Gastrocnemius medialis (tissue), 4 donors: ENCODE data around the gene NABP1. TPM values are rescaled to one million over a fixed set of nuclear protein-coding genes. Genes with fewer than 3 reads are reported as not detected.

ENCODE experiments used
- ATAC-seq, 2 donors: fragments of 150-250 bp; one replicate each; pipeline ENCODE4 v1.9.1; 2016
- DNase-seq, 2 donors: peaks; one replicate each; pipeline ENCODE4 v3.0.0-alpha.2; 2019
- H3K27ac ChIP-seq, 4 donors: fragments of 200-600 bp; sonication (generic); 1 replicate in 1 of 4; 2 replicates in 3 of 4; pipeline ENCODE4 v1.5.1; 2016 to 2018; ENCODE audit warnings: mild to moderate bottlenecking in 2 of 4, moderate library complexity in 1 of 4
- H3K27me3 ChIP-seq, 3 donors: fragments of 200-600 bp; sonication (generic) in 2 of 3; 1 replicate in 1 of 3; 2 replicates in 2 of 3; pipeline versions ENCODE4 v1.5.1 to v1.6.0; 2016 to 2019; ENCODE audit warnings: mild to moderate bottlenecking in 1 of 3, moderate library complexity in 1 of 3
- H3K36me3 ChIP-seq, 2 donors: fragments of 200-600 bp; sonication (generic) in 1 of 2; one replicate each; pipeline ENCODE4 v1.5.1; 2017 to 2018
- H3K4me1 ChIP-seq, 2 donors: fragments of 200-600 bp; sonication (generic) in 1 of 2; one replicate each; pipeline ENCODE4 v1.5.1; 2016 to 2017; ENCODE audit warnings: mild to moderate bottlenecking in 2 of 2
- H3K4me3 ChIP-seq, 4 donors: fragments of 200-600 bp; sonication (generic) in 3 of 4; 1 replicate in 1 of 4; 2 replicates in 3 of 4; pipeline ENCODE4 v1.5.1; 2016 to 2019; ENCODE audit warnings: mild to moderate bottlenecking in 2 of 4
- H3K9me3 ChIP-seq, 3 donors: fragments of 200-600 bp; sonication (generic) in 2 of 3; 1 replicate in 1 of 3; 2 replicates in 2 of 3; pipeline ENCODE4 v1.5.1; 2016 to 2019
- POLR2A ChIP-seq, 2 donors: fragments of 450-650 bp; IDR thresholded peaks; one replicate each; pipeline ENCODE4 v1.6.1; 2017; ENCODE audit warnings: antibody characterized with exemption in 2 of 2, mild to moderate bottlenecking in 2 of 2, moderate library complexity in 2 of 2
- in situ Hi-C, 4 donors: fragments of 200-750 bp; cut with MboI; loops; one replicate each; pipeline versions ENCODE4 v1.15.0 to v1.8.0; 2017; ENCODE audit warnings: low sequenced_read_pairs in 4 of 4
- intact Hi-C: fragments of 100-400 bp; cut with DNase I; formaldehyde crosslinking; loops from one replicate; pipeline ENCODE4 v1.15.1; 2023; ENCODE audit warnings: low total_unique reads
- total RNA-seq, 4 donors: library from RNA; depleted of rRNA; stranded (reverse); fragments of >200 nt; gene quantifications; one replicate each; pipeline versions ENCODE4 v1.1.0 to v1.2.3, GENCODE V29; 2016
- TF ChIP-seq, protein P1 (sequence below), 5 experiments: fragments of 450-650 bp in 3 of 5; fragments of 200-600 bp in 2 of 5; sonication (generic) in 2 of 5; IDR thresholded peaks in 4 of 5; conservative IDR thresholded peaks in 1 of 5; 1 replicate in 4 of 5; 2 replicates in 1 of 5; pipeline ENCODE4 v1.5.1; 2016 to 2019; ENCODE audit warnings: antibody characterized with exemption in 5 of 5, mild to moderate bottlenecking in 3 of 5, moderate library complexity in 3 of 5

Gene NABP1
- total RNA-seq, 4 donors from 2014 or later = 0.63 to 5.5 (median 4.0) TPM

DNA sequence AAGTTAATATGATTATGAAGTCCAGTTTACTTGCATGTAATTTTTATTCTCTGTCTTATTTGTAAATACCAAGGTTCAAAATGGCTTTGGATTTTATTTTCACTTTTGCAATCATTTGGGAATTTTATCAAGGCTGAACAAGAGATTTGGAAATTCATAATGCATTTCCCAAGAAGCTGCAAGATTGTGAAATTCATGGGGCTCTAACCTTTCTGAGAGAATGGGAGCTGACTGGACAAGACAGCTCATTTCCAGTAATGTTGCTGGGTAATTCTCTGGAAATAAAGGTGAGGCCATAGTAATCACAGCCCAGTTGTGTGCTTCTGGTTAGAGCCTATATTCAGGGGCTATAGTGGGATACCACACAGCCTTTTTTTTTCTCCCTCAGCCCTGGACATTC, 21.5 kb upstream of the NABP1 start:
- Histone ChIP-seq H3K4me3 (no peak overlapping the region), H3K9me3 (no peaks in the 10 kb centered on the region), H3K27ac (no peak overlapping the region), H3K4me1 (no peaks in the 10 kb centered on the region), H3K36me3 (no peaks in the 10 kb centered on the region), H3K27me3 (no peaks in the 10 kb centered on the region)
- ATAC-seq (peak; percentile 36 to 64), DNase-seq (no peak)
- in situ Hi-C loops = no loop called here
- TF ChIP-seq POLR2A (IDR thresholded peaks at IDR 0.05) = no peak
- TF ChIP-seq, protein P1, sequence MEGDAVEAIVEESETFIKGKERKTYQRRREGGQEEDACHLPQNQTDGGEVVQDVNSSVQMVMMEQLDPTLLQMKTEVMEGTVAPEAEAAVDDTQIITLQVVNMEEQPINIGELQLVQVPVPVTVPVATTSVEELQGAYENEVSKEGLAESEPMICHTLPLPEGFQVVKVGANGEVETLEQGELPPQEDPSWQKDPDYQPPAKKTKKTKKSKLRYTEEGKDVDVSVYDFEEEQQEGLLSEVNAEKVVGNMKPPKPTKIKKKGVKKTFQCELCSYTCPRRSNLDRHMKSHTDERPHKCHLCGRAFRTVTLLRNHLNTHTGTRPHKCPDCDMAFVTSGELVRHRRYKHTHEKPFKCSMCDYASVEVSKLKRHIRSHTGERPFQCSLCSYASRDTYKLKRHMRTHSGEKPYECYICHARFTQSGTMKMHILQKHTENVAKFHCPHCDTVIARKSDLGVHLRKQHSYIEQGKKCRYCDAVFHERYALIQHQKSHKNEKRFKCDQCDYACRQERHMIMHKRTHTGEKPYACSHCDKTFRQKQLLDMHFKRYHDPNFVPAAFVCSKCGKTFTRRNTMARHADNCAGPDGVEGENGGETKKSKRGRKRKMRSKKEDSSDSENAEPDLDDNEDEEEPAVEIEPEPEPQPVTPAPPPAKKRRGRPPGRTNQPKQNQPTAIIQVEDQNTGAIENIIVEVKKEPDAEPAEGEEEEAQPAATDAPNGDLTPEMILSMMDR (IDR thresholded peaks at IDR 0.05 in 4 of 5, conservative IDR thresholded peaks at IDR 0.05 in 1 of 5) = no peak
- intact Hi-C loops = no loop called here

DNA sequence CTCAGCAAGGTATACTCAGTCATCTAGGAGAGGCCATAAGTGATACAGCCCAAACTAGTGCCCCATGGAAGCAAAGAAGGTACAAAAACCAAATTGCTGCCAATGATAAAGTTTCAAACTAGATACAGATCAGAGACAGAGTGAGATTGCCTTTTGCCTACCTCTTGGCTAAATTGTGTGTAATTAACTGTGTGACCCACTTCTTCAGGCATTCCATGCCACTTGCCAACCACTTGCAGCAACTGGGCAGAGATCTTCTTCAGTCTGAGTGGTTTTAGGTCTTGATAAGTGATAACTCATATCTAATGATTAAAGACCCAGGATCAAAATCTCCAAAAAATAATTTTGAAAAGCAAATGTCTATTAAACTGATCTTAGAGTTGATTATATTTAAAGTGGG, 21.1 kb upstream of the NABP1 start:
- ATAC-seq = no peak
- in situ Hi-C loops (no loop called here), intact Hi-C loops (no loop called here)

DNA sequence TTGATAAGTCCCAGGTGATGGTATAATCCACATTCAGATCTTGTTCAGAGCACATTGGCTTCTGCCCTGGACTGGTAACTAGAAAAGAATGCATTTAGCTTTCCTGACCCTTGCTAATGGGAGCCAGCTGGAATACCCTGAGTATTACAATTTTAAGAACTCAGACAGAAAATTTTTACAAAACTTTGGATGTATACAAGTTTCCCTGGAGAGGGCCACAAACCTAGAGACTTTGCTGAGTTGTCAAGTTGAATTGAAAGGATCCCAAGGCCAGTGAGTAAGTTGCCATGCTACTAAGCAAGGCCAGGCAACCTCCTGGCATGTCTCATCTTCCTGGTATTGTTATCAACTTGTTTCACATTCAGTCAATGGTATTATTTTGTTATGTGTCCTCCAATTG, 20.0 kb upstream of the NABP1 start:
- Histone ChIP-seq H3K4me3 (no peak overlapping the region), H3K27ac (no peak overlapping the region), H3K36me3 (no peaks in the 10 kb centered on the region), H3K9me3 (no peaks in the 10 kb centered on the region), H3K27me3 (no peaks in the 10 kb centered on the region), H3K4me1 (no peaks in the 10 kb centered on the region)
- DNase-seq (no peak), ATAC-seq (no peak)
- intact Hi-C loops = no loop called here
- TF ChIP-seq POLR2A (IDR thresholded peaks at IDR 0.05) = no peak
- TF ChIP-seq, protein P1 (IDR thresholded peaks at IDR 0.05 in 4 of 5, conservative IDR thresholded peaks at IDR 0.05 in 1 of 5) = no peak
- in situ Hi-C loops = no loop called here

More for the DNA sequence above, 21.1 kb upstream of the NABP1 start:
- no peak overlapping the region for H3K4me3 ChIP-seq
- no peaks in the 10 kb centered on the region for H3K27me3 ChIP-seq
- no peak for DNase-seq
- H3K36me3 ChIP-seq = no peaks in the 10 kb centered on the region
- no peak for TF ChIP-seq POLR2A (IDR thresholded peaks at IDR 0.05)
- TF ChIP-seq, protein P1 (IDR thresholded peaks at IDR 0.05 in 4 of 5, conservative IDR thresholded peaks at IDR 0.05 in 1 of 5) = no peak
- no peaks in the 10 kb centered on the region for H3K4me1 ChIP-seq
- no peaks in the 10 kb centered on the region for H3K9me3 ChIP-seq
- no peak overlapping the region for H3K27ac ChIP-seq

GRCh38 chr2:191659198-191659597, 18.7 kb upstream of the NABP1 start:
- intact Hi-C loops (no loop called here), in situ Hi-C loops (no loop called here)
- ATAC-seq (no peak), DNase-seq (no peak)
- Histone ChIP-seq H3K4me1 (no peaks in the 10 kb centered on the region), H3K9me3 (no peaks in the 10 kb centered on the region), H3K27me3 (no peaks in the 10 kb centered on the region), H3K36me3 (no peaks in the 10 kb centered on the region), H3K27ac (no peak overlapping the region), H3K4me3 (no peak overlapping the region)
- TF ChIP-seq, protein P1 (IDR thresholded peaks at IDR 0.05 in 4 of 5, conservative IDR thresholded peaks at IDR 0.05 in 1 of 5) = no peak
- TF ChIP-seq POLR2A (IDR thresholded peaks at IDR 0.05) = no peak

- H3K4me3 ChIP-seq = no peak overlapping the region
- TF ChIP-seq POLR2A (IDR thresholded peaks at IDR 0.05) = no peak
- TF ChIP-seq, protein P1 (IDR thresholded peaks at IDR 0.05 in 4 of 5, conservative IDR thresholded peaks at IDR 0.05 in 1 of 5) = no peak
- DNase-seq (no peak), ATAC-seq (no peak)
- H3K4me1 ChIP-seq = no peaks in the 10 kb centered on the region
- H3K36me3 ChIP-seq = no peaks in the 10 kb centered on the region
- no peak overlapping the region for H3K27ac ChIP-seq
- intact Hi-C loops (no loop called here), in situ Hi-C loops (no loop called here)
- no peaks in the 10 kb centered on the region for H3K9me3 ChIP-seq
- H3K27me3 ChIP-seq = no peaks in the 10 kb centered on the region
Observed at GRCh38 chr2:191660575-191660974, 17.4 kb upstream of the NABP1 start.
